Heart left ventricle (tissue), 16 donors: ENCODE measurements around the gene RAB33B. TPM values are rescaled to one million over a fixed set of nuclear protein-coding genes. Genes with fewer than 3 reads are reported as not detected.

ENCODE experiments used
- ATAC-seq, 4 donors: fragments of 200-7000 bp; cut with Tn5 transposase; one replicate each; pipeline ENCODE4 v1.9.1; 2020 to 2022; ENCODE audit warnings: moderate library complexity in 4 of 4, mild to moderate bottlenecking in 3 of 4, moderate number of reproducible peaks in 1 of 4
- DNase-seq, 5 donors: peaks; one replicate each; pipeline ENCODE4 v3.0.0-alpha.2; 2020
- H3K27ac ChIP-seq, 12 donors: fragments of 200-600 bp; sonication (generic) in 4 of 12; one replicate each; pipeline versions ENCODE4 v1.5.0 to v1.8.0; 2016 to 2022; ENCODE audit warnings: mild to moderate bottlenecking in 2 of 12
- H3K27me3 ChIP-seq, 9 donors: fragments of 200-600 bp; sonication (generic) in 2 of 9; one replicate each; pipeline versions ENCODE4 v1.5.1 to v1.8.0; 2016 to 2022; ENCODE audit warnings: mild to moderate bottlenecking in 3 of 9
- H3K36me3 ChIP-seq, 9 donors: fragments of 200-600 bp; sonication (generic) in 2 of 9; one replicate each; pipeline versions ENCODE4 v1.5.0 to v1.8.0; 2018 to 2022; ENCODE audit warnings: mild to moderate bottlenecking in 2 of 9
- H3K4me1 ChIP-seq, 12 donors: fragments of 200-600 bp; sonication (generic) in 4 of 12; one replicate each; pipeline versions ENCODE4 v1.5.0 to v1.8.0; 2016 to 2022; ENCODE audit warnings: mild to moderate bottlenecking in 3 of 12
- H3K4me3 ChIP-seq, 12 donors: fragments of 200-600 bp; sonication (generic) in 4 of 12; one replicate each; pipeline versions ENCODE4 v1.5.0 to v1.8.0; 2017 to 2022; ENCODE audit warnings: mild to moderate bottlenecking in 9 of 12, moderate library complexity in 4 of 12
- H3K9me3 ChIP-seq, 12 donors: fragments of 200-600 bp; sonication (generic) in 4 of 12; one replicate each; pipeline versions ENCODE4 v1.5.0 to v1.8.0; 2016 to 2022; ENCODE audit warnings: mild to moderate bottlenecking in 1 of 12
- POLR2A ChIP-seq, 2 donors: fragments of 450-650 bp; IDR thresholded peaks; one replicate each; pipeline ENCODE4 v1.6.1; 2017; ENCODE audit warnings: antibody characterized with exemption in 2 of 2, mild to moderate bottlenecking in 2 of 2, moderate library complexity in 2 of 2
- WGBS, 4 donors: extraction: QIAGEN DNeasy Blood & Tissue Kit in 2 of 4; methylation state at CpG; one replicate each; pipeline versions ENCODE4 v1.1.5 to v1.1.7; 2013 to 2018; 5-methylcytosine and 5-hydroxymethylcytosine counted together
- intact Hi-C, 10 donors: fragments of 100-400 bp; cut with DNase I; formaldehyde crosslinking; loops; one replicate each; pipeline versions ENCODE4 v1.11.1 to v1.14.2; 2022
- polyA plus RNA-seq, 2 donors: library from polyadenylated mRNA; stranded (reverse); fragments of 200-250 nt; gene quantifications; one replicate each; pipeline ENCODE4 v1.2.3, GENCODE V29; 2013
- total RNA-seq, 9 donors: library from RNA; depleted of rRNA in 2 of 9; stranded (reverse); fragments of >200 nt in 2 of 9; fragmentation: NEBNext Ultra II Directional in 3 of 9; extraction: Animal tissue kit (Norgen Biotek cat#: 25700) in 3 of 9; gene quantifications; one replicate each; pipeline versions ENCODE4 v1.1.0 to v1.2.4, GENCODE V29; 2016 to 2023
- TF ChIP-seq, protein P1 (sequence below), 12 donors: fragments of 200-600 bp; sonication (generic) in 4 of 12; IDR thresholded peaks; one replicate each; pipeline versions ENCODE4 v1.5.0 to v1.8.0; 2018 to 2022; ENCODE audit warnings: antibody characterized with exemption in 12 of 12, mild to moderate bottlenecking in 5 of 12
- donor health status: ischemic (EF 13 %, LVEDD 7.1; RV severe dilation, severe dysfunction).
- donor health status: healthy with polysubstance abuse.
- donor health status: DM: no; HTN: yes; CAD: no.
- donor health status: DM: no; HTN: no; CAD: no.
- donor health status: ischemic (EF 25% LVEDD 6.9; RV normal size, moderate dysfunction).
- donor health status: ischemic (EF 25% LVEDD 5.7; RV mildly dilated, moderate dysfunction).
- donor health status: healthy.
- donor health status: DM: yes; HTN: yes; CAD: no.
- donor health status: ischemic (EF 35%, LVEDD 5.7; RV mildly dilated, moderate dysfunction).
- donor health status: nonischemic (EF 11% LVEDD 7.7; RV severe dilation, severe dysfunction).
- donor health status: DM: yes; HTN: yes; CAD: no.
- donor health status: PGD.
- donor health status: ischemic (EF 29% LVEDD 5.4; RV normal size, mild dysfunction).
- donor health status: nonischemic (EF 23%, LVEDD 6.1; RV moderate dilation, normal function).

The RAB33B gene
- total and polyA plus RNA-seq, 11 donors, result 2.3 to 9.4 (median 6.6) TPM

DNA sequence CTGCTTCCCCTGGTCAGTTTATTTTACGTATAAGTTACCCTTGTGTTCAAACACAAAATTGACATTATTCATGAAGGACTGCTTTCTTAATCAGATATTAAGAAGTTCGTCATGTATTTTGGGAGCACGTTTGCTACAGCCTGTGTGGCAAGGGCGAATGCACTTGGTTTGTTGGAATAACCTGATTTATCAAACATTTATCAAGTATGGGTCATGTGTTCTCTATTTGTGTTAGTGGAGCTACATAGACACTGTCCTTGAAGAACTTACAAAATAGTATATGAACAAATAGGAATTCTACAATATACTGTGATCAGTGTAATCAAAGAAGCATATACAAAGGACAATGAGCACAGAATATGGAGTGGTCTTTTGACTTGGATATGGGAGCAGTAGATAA is 22.4 kb downstream of the RAB33B start:
- H3K27ac ChIP-seq, result no peak overlapping the region
- intact Hi-C loops, result no loop called here
- DNase-seq (no peak), ATAC-seq (no peak)
- H3K4me1 ChIP-seq, result peaks cover 0 to 20% (median 0%) of the 10 kb centered on the region in 12 donors
- no peak overlapping the region for H3K4me3 ChIP-seq
- peaks cover 0 to 12% (median 2%) of the 10 kb centered on the region in 12 donors for H3K9me3 ChIP-seq
- H3K36me3 ChIP-seq, result peaks cover 0 to 32% (median 23%) of the 10 kb centered on the region in 9 donors
- TF ChIP-seq, protein P1, sequence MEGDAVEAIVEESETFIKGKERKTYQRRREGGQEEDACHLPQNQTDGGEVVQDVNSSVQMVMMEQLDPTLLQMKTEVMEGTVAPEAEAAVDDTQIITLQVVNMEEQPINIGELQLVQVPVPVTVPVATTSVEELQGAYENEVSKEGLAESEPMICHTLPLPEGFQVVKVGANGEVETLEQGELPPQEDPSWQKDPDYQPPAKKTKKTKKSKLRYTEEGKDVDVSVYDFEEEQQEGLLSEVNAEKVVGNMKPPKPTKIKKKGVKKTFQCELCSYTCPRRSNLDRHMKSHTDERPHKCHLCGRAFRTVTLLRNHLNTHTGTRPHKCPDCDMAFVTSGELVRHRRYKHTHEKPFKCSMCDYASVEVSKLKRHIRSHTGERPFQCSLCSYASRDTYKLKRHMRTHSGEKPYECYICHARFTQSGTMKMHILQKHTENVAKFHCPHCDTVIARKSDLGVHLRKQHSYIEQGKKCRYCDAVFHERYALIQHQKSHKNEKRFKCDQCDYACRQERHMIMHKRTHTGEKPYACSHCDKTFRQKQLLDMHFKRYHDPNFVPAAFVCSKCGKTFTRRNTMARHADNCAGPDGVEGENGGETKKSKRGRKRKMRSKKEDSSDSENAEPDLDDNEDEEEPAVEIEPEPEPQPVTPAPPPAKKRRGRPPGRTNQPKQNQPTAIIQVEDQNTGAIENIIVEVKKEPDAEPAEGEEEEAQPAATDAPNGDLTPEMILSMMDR (IDR thresholded peaks at IDR 0.05), result no peak
- no peak for TF ChIP-seq POLR2A (IDR thresholded peaks at IDR 0.05)
- WGBS, 4 donors, result 92 to 97% (median 95%) methylated on average over 4 of the region's 4 CpGs
- no peaks in the 10 kb centered on the region for H3K27me3 ChIP-seq

DNA sequence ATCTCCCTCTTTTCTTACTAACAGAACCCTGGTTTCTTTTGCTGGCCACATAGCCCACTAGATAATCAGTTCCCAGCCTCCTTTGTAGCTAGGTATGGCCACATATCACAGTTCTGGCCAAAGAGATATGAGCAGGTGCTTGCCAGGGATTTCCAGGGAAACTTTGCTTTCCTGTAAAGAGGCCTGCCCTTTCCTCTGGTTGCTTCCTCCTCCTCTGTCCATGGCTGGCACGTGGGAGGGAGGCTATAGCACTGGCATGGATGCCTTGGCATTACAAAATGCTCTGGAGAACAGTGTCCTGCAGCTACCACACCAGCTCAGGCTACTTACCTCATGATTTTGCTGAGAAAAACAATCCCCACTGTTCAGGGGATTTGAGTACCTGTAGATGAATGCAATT is 27.5 kb downstream of the RAB33B start:
- ATAC-seq (no peak), DNase-seq (no peak)
- intact Hi-C loops, result no loop called here
- no peaks in the 10 kb centered on the region for H3K27me3 ChIP-seq
- TF ChIP-seq, protein P1 (IDR thresholded peaks at IDR 0.05), result no peak
- no peak for TF ChIP-seq POLR2A (IDR thresholded peaks at IDR 0.05)
- H3K9me3 ChIP-seq, result no peaks in the 10 kb centered on the region
- no peak overlapping the region for H3K27ac ChIP-seq
- 41 to 68% (median 53%) methylated on average over 1 of the region's 1 CpG for WGBS, 4 donors
- H3K4me3 ChIP-seq, result no peak overlapping the region
- peaks cover 0 to 5% (median 0%) of the 10 kb centered on the region in 9 donors for H3K36me3 ChIP-seq
- peaks cover 0 to 20% (median 0%) of the 10 kb centered on the region in 12 donors for H3K4me1 ChIP-seq

DNA sequence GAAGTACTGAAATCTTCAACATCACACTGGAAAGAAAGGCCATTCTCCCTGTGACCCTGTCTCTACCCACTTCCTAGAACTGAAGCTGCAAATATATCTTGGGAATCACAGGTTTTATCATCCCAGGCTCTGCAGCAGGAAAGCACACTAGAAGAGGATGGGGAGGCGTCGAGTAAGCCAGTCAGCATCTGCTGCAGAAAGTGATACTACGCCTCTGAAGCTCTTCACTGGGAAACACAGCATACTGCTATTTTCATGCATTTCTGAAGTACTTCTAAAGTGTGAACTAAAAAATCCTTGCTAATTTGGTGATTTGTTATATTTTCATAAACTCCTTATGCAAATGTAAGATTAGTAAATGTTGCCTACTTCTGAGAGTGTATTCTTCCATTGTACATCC is 29.1 kb downstream of the RAB33B start:
- Histone ChIP-seq H3K4me1 (peaks cover 0 to 10% (median 0%) of the 10 kb centered on the region in 12 donors), H3K9me3 (no peaks in the 10 kb centered on the region), H3K4me3 (no peak overlapping the region), H3K36me3 (no peaks in the 10 kb centered on the region), H3K27me3 (no peaks in the 10 kb centered on the region), H3K27ac (no peak overlapping the region)
- TF ChIP-seq, protein P1 (IDR thresholded peaks at IDR 0.05), result no peak
- TF ChIP-seq POLR2A (IDR thresholded peaks at IDR 0.05), result no peak
- intact Hi-C loops, result no loop called here
- ATAC-seq (no peak), DNase-seq (no peak)
- 95 to 100% (median 95%) methylated on average over 3 of the region's 3 CpGs for WGBS, 4 donors

DNA sequence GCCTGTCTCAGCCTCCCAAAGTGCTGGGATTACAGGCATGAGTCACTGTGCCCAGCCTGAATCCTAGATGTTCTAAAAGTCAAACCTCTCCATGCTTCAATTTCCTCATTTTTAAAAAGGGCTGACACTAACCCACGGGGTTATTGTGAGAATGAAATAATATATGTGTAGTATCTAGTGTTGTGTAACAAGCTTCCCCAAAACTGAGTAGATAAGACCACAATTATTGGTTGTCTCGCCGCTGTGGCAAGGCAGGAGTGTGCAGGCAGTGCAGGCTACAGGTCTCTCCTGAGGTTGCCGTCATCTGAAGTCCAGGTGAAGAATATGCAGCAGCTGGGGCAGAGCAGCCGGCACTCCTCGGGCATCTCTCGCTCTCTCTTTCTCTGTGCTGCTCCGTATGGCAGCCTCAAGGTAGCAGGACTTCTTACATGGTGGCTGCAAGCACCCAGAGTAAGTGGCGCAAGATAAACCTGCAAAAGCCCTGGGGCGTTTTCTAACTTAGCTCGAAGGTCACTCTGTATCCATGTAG is 30.9 kb downstream of the RAB33B start:
- Histone ChIP-seq H3K36me3 (no peaks in the 10 kb centered on the region), H3K4me3 (no peak overlapping the region), H3K27ac (no peak overlapping the region), H3K27me3 (no peaks in the 10 kb centered on the region), H3K9me3 (no peaks in the 10 kb centered on the region), H3K4me1 (peaks cover 0 to 4% (median 0%) of the 10 kb centered on the region in 12 donors)
- 81 to 90% (median 88%) methylated on average over 9 to 11 of the region's 11 CpGs for WGBS, 4 donors
- DNase-seq, result no peak
- ATAC-seq, result no peak
- no peak for TF ChIP-seq POLR2A (IDR thresholded peaks at IDR 0.05)
- TF ChIP-seq, protein P1 (IDR thresholded peaks at IDR 0.05), result no peak
- intact Hi-C loops, result no loop called here
